MM.1S (cell line): ENCODE results near the gene RIOK3.

Experiments used
- DNase-seq: peaks from one replicate; pipeline ENCODE4 v3.0.0-alpha.2; 2015
- H2AFZ ChIP-seq: fragments of 300-600 bp; sonication (generic); 2 replicates; pipeline ENCODE4 v1.6.0; 2016; ENCODE audit warnings: antibody characterized with exemption, low read length
- H3F3A ChIP-seq: fragments of 300-600 bp; sonication (generic); 2 replicates; pipeline ENCODE4 v1.6.1; 2016; ENCODE audit warnings: mild to moderate bottlenecking, antibody characterized with exemption, low read length, moderate library complexity, mixed read lengths; ENCODE audit not compliant: insufficient read depth
- H3K27ac ChIP-seq: fragments of 300-600 bp; sonication (generic); 2 replicates; pipeline ENCODE4 v1.5.1; 2016; ENCODE audit warnings: mild to moderate bottlenecking, low read length
- H3K27me3 ChIP-seq: fragments of 300-600 bp; sonication (generic); replicated peaks from 2 replicates; pipeline ENCODE4 v1.6.0; 2016; ENCODE audit warnings: low read length; ENCODE audit not compliant: insufficient read depth
- H3K36me3 ChIP-seq: fragments of 300-600 bp; sonication (generic); replicated peaks from 2 replicates; pipeline ENCODE4 v1.6.1; 2016; ENCODE audit warnings: mild to moderate bottlenecking, low read length, mixed read lengths; ENCODE audit not compliant: insufficient read depth
- H3K4me1 ChIP-seq: fragments of 300-600 bp; sonication (generic); 2 replicates; pipeline ENCODE4 v1.6.1; 2016; ENCODE audit warnings: low read length, mixed read lengths
- H3K4me2 ChIP-seq: fragments of 300-600 bp; sonication (generic); 2 replicates; pipeline ENCODE4 v1.6.0; 2016; ENCODE audit warnings: low read depth, low read length
- H3K4me3 ChIP-seq: fragments of 300-600 bp; sonication (generic); 2 replicates; pipeline ENCODE4 v1.5.1; 2016; ENCODE audit warnings: low read length, mixed read lengths
- H3K79me2 ChIP-seq: fragments of 300-600 bp; sonication (generic); 2 replicates; pipeline ENCODE4 v1.6.1; 2016; ENCODE audit warnings: mixed run types, low read length, mixed read lengths
- H3K9ac ChIP-seq: fragments of 300-600 bp; sonication (generic); 2 replicates; pipeline ENCODE4 v1.6.1; 2016; ENCODE audit warnings: low read length, mixed read lengths
- H3K9me2 ChIP-seq: fragments of 300-600 bp; sonication (generic); replicated peaks from 2 replicates; pipeline ENCODE4 v1.6.1; 2016; ENCODE audit warnings: mild to moderate bottlenecking, low read length, mixed read lengths; ENCODE audit not compliant: insufficient read depth
- H3K9me3 ChIP-seq: fragments of 300-600 bp; sonication (generic); replicated peaks from 2 replicates; pipeline ENCODE4 v1.6.1; 2016; ENCODE audit warnings: mild to moderate bottlenecking, low read length, mixed read lengths; ENCODE audit not compliant: insufficient read depth
- H4K20me1 ChIP-seq: fragments of 300-600 bp; sonication (generic); 2 replicates; pipeline ENCODE4 v1.6.1; 2016; ENCODE audit warnings: mild to moderate bottlenecking, low read length, moderate library complexity, mixed read lengths; ENCODE audit not compliant: insufficient read depth
- EZH2 ChIP-seq: fragments of 300-600 bp; sonication (generic); optimal IDR thresholded peaks from 2 replicates; pipeline ENCODE3; 2017; ENCODE audit warnings: low read depth, mild to moderate bottlenecking, antibody characterized with exemption, low read length, mixed read lengths
- EZH2phosphoT487 ChIP-seq: fragments of 300-600 bp; sonication (generic); IDR thresholded peaks from 2 replicates; pipeline ENCODE4 v1.6.1; 2018; ENCODE audit warnings: antibody characterized with exemption, low read length
- TF ChIP-seq, protein P1 (sequence below): fragments of 300-600 bp; sonication (generic); IDR thresholded peaks from 2 replicates; pipeline ENCODE4 v1.5.1; 2016; ENCODE audit warnings: antibody characterized with exemption, low read length, mixed read lengths

The RIOK3 gene

DNA sequence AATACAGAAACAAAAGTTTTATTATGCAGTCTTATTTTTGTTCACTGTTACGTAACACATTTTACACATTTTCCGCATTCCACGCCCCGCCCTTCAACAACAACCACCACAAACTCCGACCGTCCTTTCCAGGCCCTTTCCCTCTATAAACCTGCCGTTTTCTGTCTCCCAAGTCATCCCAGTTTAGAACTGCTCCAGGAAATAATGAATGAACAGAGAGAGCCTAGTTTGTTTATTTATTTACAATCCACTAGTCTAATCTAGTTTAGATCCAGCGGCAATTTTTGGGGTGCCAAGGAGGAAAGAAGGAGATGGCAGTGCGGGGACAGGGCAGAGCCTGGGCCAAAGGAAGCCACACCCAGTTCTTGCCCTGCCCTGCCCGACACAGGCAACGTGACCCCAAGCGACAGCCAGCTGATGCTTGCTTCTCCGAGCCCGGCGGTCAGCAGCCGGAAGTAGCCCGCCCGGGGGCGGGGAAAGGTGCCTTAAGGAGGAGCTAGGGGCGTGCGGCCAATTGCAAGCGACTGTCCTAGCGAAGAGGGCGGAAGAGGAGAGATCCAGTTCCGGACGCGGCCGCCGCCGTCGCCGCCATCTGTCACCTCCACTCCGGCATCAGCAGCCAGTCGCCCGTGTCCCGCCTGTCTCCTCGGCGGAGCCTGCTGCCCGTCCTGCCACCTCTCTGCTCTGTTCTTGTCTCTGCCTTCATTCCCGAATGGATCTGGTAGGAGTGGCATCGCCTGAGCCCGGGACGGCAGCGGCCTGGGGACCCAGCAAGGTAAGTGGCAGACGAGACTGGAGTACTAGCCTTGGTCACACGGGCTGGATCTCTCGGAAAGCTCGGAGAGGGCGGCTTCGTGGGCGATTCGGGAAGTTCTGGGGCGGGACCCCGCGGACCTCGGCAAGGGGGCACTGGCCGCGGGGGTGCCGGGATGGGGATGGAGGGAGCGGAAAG is at the start of gene RIOK3:
RIOK3 (plus strand) TSS at position 560 of the 952 bp plus-strand sequence; CDS start at position 713, 153 bp downstream.
- peak within 1 kb of the TSS; percentile 47; the same call in 1 of the 2 replicates for H3K27ac ChIP-seq
- TF ChIP-seq EZH2 (no peak), EZH2phosphoT487 (no peak)
- TF ChIP-seq, protein P1, sequence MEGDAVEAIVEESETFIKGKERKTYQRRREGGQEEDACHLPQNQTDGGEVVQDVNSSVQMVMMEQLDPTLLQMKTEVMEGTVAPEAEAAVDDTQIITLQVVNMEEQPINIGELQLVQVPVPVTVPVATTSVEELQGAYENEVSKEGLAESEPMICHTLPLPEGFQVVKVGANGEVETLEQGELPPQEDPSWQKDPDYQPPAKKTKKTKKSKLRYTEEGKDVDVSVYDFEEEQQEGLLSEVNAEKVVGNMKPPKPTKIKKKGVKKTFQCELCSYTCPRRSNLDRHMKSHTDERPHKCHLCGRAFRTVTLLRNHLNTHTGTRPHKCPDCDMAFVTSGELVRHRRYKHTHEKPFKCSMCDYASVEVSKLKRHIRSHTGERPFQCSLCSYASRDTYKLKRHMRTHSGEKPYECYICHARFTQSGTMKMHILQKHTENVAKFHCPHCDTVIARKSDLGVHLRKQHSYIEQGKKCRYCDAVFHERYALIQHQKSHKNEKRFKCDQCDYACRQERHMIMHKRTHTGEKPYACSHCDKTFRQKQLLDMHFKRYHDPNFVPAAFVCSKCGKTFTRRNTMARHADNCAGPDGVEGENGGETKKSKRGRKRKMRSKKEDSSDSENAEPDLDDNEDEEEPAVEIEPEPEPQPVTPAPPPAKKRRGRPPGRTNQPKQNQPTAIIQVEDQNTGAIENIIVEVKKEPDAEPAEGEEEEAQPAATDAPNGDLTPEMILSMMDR, result no peak

GRCh38 chr18:23403310-23403709 is 49.8 kb upstream of the RIOK3 start:
- Histone ChIP-seq H3K79me2 (no peaks in the 10 kb centered on the region), H2AFZ (no peak overlapping the region), H3K4me3 (no peak overlapping the region), H3K4me2 (no peak overlapping the region), H4K20me1 (no peaks in the 10 kb centered on the region), H3K27me3 (no peaks in the 10 kb centered on the region), H3K27ac (no peak overlapping the region), H3K36me3 (no peaks in the 10 kb centered on the region), H3K9me3 (no peaks in the 10 kb centered on the region), H3K9me2 (no peaks in the 10 kb centered on the region), H3F3A (no peaks in the 10 kb centered on the region), H3K9ac (no peak overlapping the region), H3K4me1 (no peaks in the 10 kb centered on the region)
- DNase-seq, result no peak
- TF ChIP-seq EZH2phosphoT487 (no peak), EZH2 (no peak)
- TF ChIP-seq, protein P1, result no peak

More for the DNA sequence above, at the start of gene RIOK3:
- Histone ChIP-seq H3K4me2 (peak within 1 kb of the TSS; percentile 74), H3K4me1 (peaks cover 7% of the 10 kb centered on the region), H3K4me3 (peak within 1 kb of the TSS; percentile 88), H2AFZ (peak within 1 kb of the TSS; percentile 91), H4K20me1 (peaks cover 5% of the 10 kb centered on the region; the same call in 1 of the 2 replicates), H3K27me3 (no peaks in the 10 kb centered on the region), H3K79me2 (peaks cover 49% of the 10 kb centered on the region), H3K9ac (peak within 1 kb of the TSS; percentile 75), H3F3A (peaks cover 5% of the 10 kb centered on the region), H3K9me3 (no peaks in the 10 kb centered on the region), H3K36me3 (no peaks in the 10 kb centered on the region), H3K9me2 (no peaks in the 10 kb centered on the region)
- DNase-seq, result peak; percentile 98

DNA sequence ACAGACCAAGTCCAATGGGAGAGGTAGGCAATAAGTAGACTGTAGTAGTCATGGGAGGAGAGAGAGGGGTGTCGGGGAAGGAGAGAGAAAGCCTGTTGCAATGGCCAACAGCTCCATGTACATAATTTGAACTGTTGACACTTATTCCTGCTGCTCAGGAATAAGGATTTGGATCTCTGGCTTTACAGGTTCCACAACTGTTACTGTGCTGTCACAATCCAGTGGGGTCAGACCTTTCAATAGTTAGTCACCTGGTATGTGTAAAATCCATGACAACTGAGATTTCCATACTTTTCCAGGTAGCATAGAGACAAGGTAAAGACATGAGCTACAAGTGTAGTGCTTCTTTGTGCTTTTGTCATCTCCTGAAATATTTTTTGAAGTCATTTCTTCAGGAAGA is 47.5 kb upstream of the RIOK3 start:
- H2AFZ ChIP-seq, result no peak overlapping the region
- no peaks in the 10 kb centered on the region for H3F3A ChIP-seq
- H3K4me2 ChIP-seq, result no peak overlapping the region
- H3K9me2 ChIP-seq, result no peaks in the 10 kb centered on the region
- H3K4me1 ChIP-seq, result no peaks in the 10 kb centered on the region
- DNase-seq, result no peak
- TF ChIP-seq EZH2phosphoT487, result no peak
- TF ChIP-seq, protein P1, result no peak
- TF ChIP-seq EZH2, result no peak
- no peak overlapping the region for H3K4me3 ChIP-seq
- no peak overlapping the region for H3K9ac ChIP-seq
- H3K36me3 ChIP-seq, result no peaks in the 10 kb centered on the region
- H3K9me3 ChIP-seq, result no peaks in the 10 kb centered on the region
- H3K79me2 ChIP-seq, result no peaks in the 10 kb centered on the region
- no peaks in the 10 kb centered on the region for H3K27me3 ChIP-seq
- H3K27ac ChIP-seq, result no peak overlapping the region
- H4K20me1 ChIP-seq, result no peaks in the 10 kb centered on the region
